K562 (cell line): ENCODE data around the gene RXRB. TPM values are rescaled to one million over a fixed set of nuclear protein-coding genes. Genes with fewer than 3 reads are reported as not detected.

Source experiments
- ATAC-seq: fragments of 200-7000 bp; cut with Tn5 transposase; 3 replicates; pipeline ENCODE4 v1.9.1; 2020; ENCODE audit warnings: moderate library complexity
- BruUV-seq: library from RNA; stranded (reverse); fragments of 400-500 nt; replicated peaks from 2 replicates; lab custom pipeline; 2021; lab: Mats Ljungman, UMichigan
- CTCF ChIA-PET: fragments of 300-600 bp; formaldehyde crosslinking; extraction: SDS; loops from one replicate; lab custom pipeline; 2021; ENCODE audit warnings: low intra/inter-chr PET ratio; lab: Yijun Ruan, JAX
- POLR2A ChIA-PET: fragments of 300-600, 350-650 bp; sonication (Branson Sonifier 250); formaldehyde crosslinking; extraction: SDS; loops from one replicate; lab custom pipeline; 2021; ENCODE audit warnings: antibody characterized with exemption, inconsistent platforms; lab: Yijun Ruan, JAX
- DNase-seq, 4 experiments: peaks; one replicate each; pipeline versions ENCODE4 v3.0.0 to v3.0.0-alpha.2; 2011 to 2018; ENCODE audit warnings: low spot score in 3 of 4, mixed read lengths in 3 of 4; ENCODE audit errors: extremely low read depth in 1 of 4
- FAIRE-seq: peaks from 2 replicates; lab custom pipeline; 2011; peaks lifted over from hg19 to GRCh38; lab: Jason Lieb, UNC
- H2AFZ ChIP-seq: 2 replicates; pipeline ENCODE4 v1.6.0; 2011; ENCODE audit warnings: low read depth, low read length, control low read depth, inconsistent platforms
- H3K27ac ChIP-seq: fragments of 200-600 bp; 3 replicates; pipeline ENCODE4 v1.8.0; 2011; ENCODE audit warnings: low read depth, mild to moderate bottlenecking, control low read depth, inconsistent platforms, low read length, moderate library complexity, mixed read lengths; ENCODE audit errors: extremely low read depth
- H3K27me3 ChIP-seq, 2 experiments: fragments of 300-600 bp in 1 of 2; 2 replicates in 1 of 2; 3 replicates in 1 of 2; pipeline versions ENCODE4 v1.6.0 to v1.8.0; 2011; ENCODE audit warnings: inconsistent platforms in 2 of 2, low read length in 2 of 2, mild to moderate bottlenecking in 1 of 2, mixed read lengths in 1 of 2, moderate library complexity in 1 of 2; ENCODE audit not compliant: control insufficient read depth in 2 of 2, insufficient read depth in 2 of 2
- H3K36me3 ChIP-seq: fragments of 300-600 bp; 3 replicates; pipeline ENCODE4 v1.8.0; 2011; ENCODE audit warnings: mild to moderate bottlenecking, low read length, inconsistent platforms; ENCODE audit not compliant: control insufficient read depth, insufficient read depth
- H3K4me1 ChIP-seq, 2 experiments: fragments of 200-600 bp in 1 of 2; replicated peaks in 1 of 2; 2 replicates in 1 of 2; 3 replicates in 1 of 2; pipeline versions ENCODE4 v1.5.1 to v1.8.0; 2011; ENCODE audit warnings: inconsistent platforms in 2 of 2, low read length in 2 of 2, mild to moderate bottlenecking in 1 of 2, mixed read lengths in 1 of 2, moderate library complexity in 1 of 2; ENCODE audit not compliant: control insufficient read depth in 2 of 2, insufficient read depth in 2 of 2
- H3K4me2 ChIP-seq: 2 replicates; pipeline ENCODE4 v1.6.1; 2011; ENCODE audit warnings: low read length, control low read depth, inconsistent platforms, mixed read lengths; ENCODE audit not compliant: insufficient read depth
- H3K4me3 ChIP-seq: fragments of 200-600 bp; sonication (generic), shearing (Covaris generic); 2 replicates; pipeline ENCODE4 v1.5.1; 2016; ENCODE audit warnings: control low read depth, inconsistent platforms
- H3K79me2 ChIP-seq: fragments of 200-600 bp; 3 replicates; pipeline ENCODE4 v1.8.0; 2011; ENCODE audit warnings: low read length, inconsistent platforms; ENCODE audit not compliant: control insufficient read depth, insufficient read depth
- H3K9ac ChIP-seq, 2 experiments: 2 replicates each; pipeline versions ENCODE4 v1.6.0 to v1.6.1; 2011; ENCODE audit warnings: low read depth in 2 of 2, low read length in 2 of 2, control low read depth in 1 of 2, inconsistent platforms in 1 of 2, mild to moderate bottlenecking in 1 of 2, mixed read lengths in 1 of 2; ENCODE audit not compliant: insufficient read depth in 1 of 2
- H3K9me1 ChIP-seq: one replicate; pipeline ENCODE4 v1.6.0; 2011; ENCODE audit warnings: inconsistent platforms, mild to moderate bottlenecking, low read length, moderate library complexity; ENCODE audit not compliant: control insufficient read depth, insufficient read depth
- H3K9me3 ChIP-seq: replicated peaks from 2 replicates; pipeline ENCODE4 v1.5.1; 2011; ENCODE audit warnings: low read depth, low read length, inconsistent platforms; ENCODE audit not compliant: control insufficient read depth, insufficient read depth
- H4K20me1 ChIP-seq: replicated peaks from 2 replicates; pipeline ENCODE4 v1.6.1; 2011; ENCODE audit warnings: low read length, inconsistent platforms, mixed read lengths; ENCODE audit not compliant: control insufficient read depth, insufficient read depth
- BRD9 ChIP-seq: fragments of 450-650 bp; IDR thresholded peaks from 2 replicates; pipeline ENCODE4 v1.6.1; 2018; ENCODE audit warnings: low read depth; ENCODE audit not compliant: partially characterized antibody
- CBX5 ChIP-seq: IDR thresholded peaks from 2 replicates; pipeline ENCODE4 v1.6.1; 2014; ENCODE audit warnings: low read depth, borderline replicate concordance
- ELF1 ChIP-seq: fragments of 200-800 bp; sonication (Bioruptor generic); IDR thresholded peaks from 2 replicates; pipeline ENCODE4 v1.6.1; 2016; ENCODE audit warnings: missing genetic modification characterization, missing compliant biosample characterization
- NFE2L1 ChIP-seq: fragments of 450-650 bp; IDR thresholded peaks from 2 replicates; pipeline ENCODE4 v1.6.1; 2016; ENCODE audit warnings: missing genetic modification characterization, low read depth, mild to moderate bottlenecking, missing compliant biosample characterization, moderate library complexity, borderline replicate concordance
- RAD21 ChIP-seq, 2 experiments: fragments of 250-450 bp in 1 of 2; fragments of 450-650 bp in 1 of 2; sonication (Bioruptor Pico) in 1 of 2; formaldehyde crosslinking in 1 of 2; IDR thresholded peaks in 1 of 2; conservative IDR thresholded peaks in 1 of 2; 2 replicates each; pipeline versions ENCODE4 v1.4.0 to v1.8.0; 2020 to 2022; ENCODE audit warnings: mild to moderate bottlenecking in 2 of 2, moderate library complexity in 1 of 2
- WGBS: fragments of 100-300 bp; shearing (Covaris generic); methylation state at CpG from one replicate; pipeline ENCODE4 v1.1.6; 2016; ENCODE audit warnings: low coverage, mixed read lengths; ENCODE audit not compliant: insufficient coverage; ENCODE audit errors: missing lambda C conversion rate; 5-methylcytosine and 5-hydroxymethylcytosine counted together
- in situ Hi-C: fragments of 300-500 bp; cut with MboI; formaldehyde crosslinking; loops from 4 replicates; pipeline ENCODE4 v1.15.0; 2018; ENCODE audit warnings: inconsistent platforms, mixed read lengths
- intact Hi-C: fragments of 100-400 bp; cut with micrococcal nuclease; formaldehyde crosslinking; loops from 2 replicates; pipeline ENCODE4 v1.14.2; 2022
- polyA plus RNA-seq, 8 experiments: library from polyadenylated mRNA; depleted of rRNA in 4 of 8; stranded (reverse) in 5 of 8; unstranded in 3 of 8; fragments of >200 nt; fragmentation: Nextera tagmentation in 2 of 8; fragmentation: Illumina TruSeq in 1 of 8; extraction: Ambion mirVana in 2 of 8; extraction: Trizol in 1 of 8; gene quantifications; 2 replicates each; pipeline versions ENCODE4 v1.2.1 to v1.2.3, GENCODE V29; 2011 to 2014; ENCODE audit warnings: inconsistent platforms in 1 of 8, missing spikeins in 1 of 8
- total RNA-seq, 7 experiments: library from RNA; depleted of rRNA in 6 of 7; stranded (reverse); fragments of >200 nt in 6 of 7; fragmentation: Illumina TruSeq in 2 of 7; extraction: Trizol in 2 of 7; gene quantifications; 2 replicates each; pipeline versions ENCODE4 v1.2.1 to v1.2.3, GENCODE V29; 2011 to 2021; ENCODE audit warnings: low replicate concordance in 1 of 7
- TF ChIP-seq, protein P1 (sequence below): fragments of 450-650 bp; formaldehyde crosslinking; IDR thresholded peaks from 2 replicates; pipeline ENCODE4 v1.4.0; 2022; ENCODE audit warnings: missing genetic modification characterization
- TF ChIP-seq, protein P2 (sequence below): sonication (generic); formaldehyde crosslinking; IDR thresholded peaks from 2 replicates; pipeline ENCODE4 v1.8.1; 2023; ENCODE audit warnings: mild to moderate bottlenecking, missing genetic modification reagents

Gene RXRB
- total and polyA plus RNA-seq, 9 of the 15 experiments (the other 6 are each of a cell fraction or from before 2014, with no cell fraction given), result 0.76 to 35.5 (median 18.4) TPM

DNA sequence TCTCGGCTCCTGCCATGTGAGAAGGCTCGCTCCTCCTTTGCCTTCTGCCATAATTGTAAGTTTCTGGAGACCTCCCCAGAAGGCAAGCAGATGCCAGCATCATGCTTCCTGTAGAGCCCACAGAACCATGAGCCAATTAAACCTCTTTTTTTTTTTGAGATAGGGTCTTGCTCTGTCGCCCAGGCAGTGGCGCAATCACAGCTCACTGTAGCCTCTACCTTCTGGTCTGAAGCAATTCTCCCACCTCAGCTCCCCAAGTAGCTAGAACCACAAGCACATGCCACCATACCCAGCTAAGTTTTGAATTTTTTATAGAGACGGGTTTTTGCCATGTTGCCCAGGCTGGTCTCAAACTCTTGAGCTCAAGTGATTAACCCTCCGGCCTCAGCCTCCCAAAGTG lies 36.4 kb upstream of the RXRB start:
- no peak overlapping the region for H2AFZ ChIP-seq
- WGBS, result 13% methylated on average over 6 of the region's 6 CpGs
- no peaks in the 10 kb centered on the region for H3K36me3 ChIP-seq
- BruUV-seq, result no TSS peak
- no peak for ATAC-seq
- no peaks in the 10 kb centered on the region for H3K4me1 ChIP-seq
- H3K9ac ChIP-seq, result no peak overlapping the region
- no peak overlapping the region for H3K4me3 ChIP-seq
- no peaks in the 10 kb centered on the region for H3K9me1 ChIP-seq
- H3K79me2 ChIP-seq, result no peaks in the 10 kb centered on the region
- intact Hi-C loops, result no loop called here
- H4K20me1 ChIP-seq, result 0 out of 2 replicates have a peak, but pooled peaks cover 3% of the 10 kb centered on the region
- FAIRE-seq, result no peak
- TF ChIP-seq RAD21 (CRISPR knock-in tag; conservative IDR thresholded peaks at IDR 0.05 in 1 of 2, IDR thresholded peaks at IDR 0.05 in 1 of 2) (no peak), NFE2L1 (tag) (no peak), ELF1 (tag) (no peak), BRD9 (no peak), CBX5 (no peak)
- TF ChIP-seq, protein P1, sequence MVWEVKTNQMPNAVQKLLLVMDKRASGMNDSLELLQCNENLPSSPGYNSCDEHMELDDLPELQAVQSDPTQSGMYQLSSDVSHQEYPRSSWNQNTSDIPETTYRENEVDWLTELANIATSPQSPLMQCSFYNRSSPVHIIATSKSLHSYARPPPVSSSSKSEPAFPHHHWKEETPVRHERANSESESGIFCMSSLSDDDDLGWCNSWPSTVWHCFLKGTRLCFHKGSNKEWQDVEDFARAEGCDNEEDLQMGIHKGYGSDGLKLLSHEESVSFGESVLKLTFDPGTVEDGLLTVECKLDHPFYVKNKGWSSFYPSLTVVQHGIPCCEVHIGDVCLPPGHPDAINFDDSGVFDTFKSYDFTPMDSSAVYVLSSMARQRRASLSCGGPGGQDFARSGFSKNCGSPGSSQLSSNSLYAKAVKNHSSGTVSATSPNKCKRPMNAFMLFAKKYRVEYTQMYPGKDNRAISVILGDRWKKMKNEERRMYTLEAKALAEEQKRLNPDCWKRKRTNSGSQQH (CRISPR knock-in tag), result no peak
- TF ChIP-seq, protein P2, sequence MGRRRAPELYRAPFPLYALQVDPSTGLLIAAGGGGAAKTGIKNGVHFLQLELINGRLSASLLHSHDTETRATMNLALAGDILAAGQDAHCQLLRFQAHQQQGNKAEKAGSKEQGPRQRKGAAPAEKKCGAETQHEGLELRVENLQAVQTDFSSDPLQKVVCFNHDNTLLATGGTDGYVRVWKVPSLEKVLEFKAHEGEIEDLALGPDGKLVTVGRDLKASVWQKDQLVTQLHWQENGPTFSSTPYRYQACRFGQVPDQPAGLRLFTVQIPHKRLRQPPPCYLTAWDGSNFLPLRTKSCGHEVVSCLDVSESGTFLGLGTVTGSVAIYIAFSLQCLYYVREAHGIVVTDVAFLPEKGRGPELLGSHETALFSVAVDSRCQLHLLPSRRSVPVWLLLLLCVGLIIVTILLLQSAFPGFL (CRISPR knock-in tag), result no peak
- in situ Hi-C loops, result no loop called here
- H3K9me3 ChIP-seq, result no peaks in the 10 kb centered on the region
- no peak for DNase-seq
- no peak overlapping the region for H3K27ac ChIP-seq
- ChIA-PET POLR2A (interaction anchor here (1.8 to 7.1 kb wide), 2 partner anchors 12 to 29 kb away, joined by 4 to 57 read pairs; partner anchors contain the start of gene RING1), CTCF (no interaction called here)
- H3K27me3 ChIP-seq, result peaks cover 56 to 73% of the 10 kb centered on the region in 2 experiments
- H3K4me2 ChIP-seq, result no peak overlapping the region
